ENCODE data around the gene TEX51. TPM values are rescaled to one million over a fixed set of nuclear protein-coding genes. Genes with fewer than 3 reads are reported as not detected.

TEX51 gene
- total RNA-seq, 1 donor from 2014 or later = not detected

Other genes with a start within 250 kb of the TEX51 start
- gene GYPC, start 242.7 kb upstream of the TEX51 start, total RNA-seq = 102 TPM
- 98.8 TPM for gene BIN1, start 208.3 kb downstream of the TEX51 start, total RNA-seq

All from skin of body (tissue), 1 donor.